ENCODE data around the gene MTARC1.

Gene MTARC1

GRCh38 chr1:220797553-220797952, 10.8 kb downstream of the MTARC1 start:
- H3K9me3 ChIP-seq (replicated peaks; ENCODE audit: insufficient read depth, low read length): no peaks in the 10 kb centered on the region
- H3F3A ChIP-seq (ENCODE audit: insufficient read depth, low read length): no peaks in the 10 kb centered on the region
- no peaks in the 10 kb centered on the region for H3K4me1 ChIP-seq (ENCODE audit: low read length)
- H3K27ac ChIP-seq (ENCODE audit: low read length): no peak overlapping the region
- H3K36me3 ChIP-seq (replicated peaks; ENCODE audit: insufficient read depth, low read length): no peaks in the 10 kb centered on the region
- no peaks in the 10 kb centered on the region for H3K27me3 ChIP-seq (replicated peaks; ENCODE audit: insufficient read depth, low read length)
- DNase-seq: no peak
- no peaks in the 10 kb centered on the region for H3K9me2 ChIP-seq (replicated peaks; ENCODE audit: insufficient read depth, low read length)
- H4K20me1 ChIP-seq (ENCODE audit: insufficient read depth, low read length): no peaks in the 10 kb centered on the region
- no peak overlapping the region for H3K4me2 ChIP-seq (ENCODE audit: low read depth, low read length)
- no peak overlapping the region for H3K9ac ChIP-seq (ENCODE audit: low read length)
- TF ChIP-seq EZH2 (optimal IDR thresholded peaks at IDR 0.05; ENCODE audit: low read depth, low read length) (no peak), CTCF (IDR thresholded peaks at IDR 0.05; ENCODE audit: low read length) (no peak), EZH2phosphoT487 (IDR thresholded peaks at IDR 0.05; ENCODE audit: low read length) (no peak)
- no peak overlapping the region for H2AFZ ChIP-seq (ENCODE audit: low read length)
- H3K4me3 ChIP-seq (ENCODE audit: low read length): no peak overlapping the region
- H3K79me2 ChIP-seq (ENCODE audit: low read length): no peaks in the 10 kb centered on the region

- Histone ChIP-seq H3K9ac (ENCODE audit: low read length) (no peak overlapping the region), H3K79me2 (ENCODE audit: low read length) (no peaks in the 10 kb centered on the region), H3K4me2 (ENCODE audit: low read depth, low read length) (no peak overlapping the region), H3K27ac (ENCODE audit: low read length) (no peak overlapping the region), H3K4me3 (ENCODE audit: low read length) (no peak overlapping the region), H3K36me3 (replicated peaks; ENCODE audit: insufficient read depth, low read length) (no peaks in the 10 kb centered on the region), H3K4me1 (ENCODE audit: low read length) (no peaks in the 10 kb centered on the region), H3K9me3 (replicated peaks; ENCODE audit: insufficient read depth, low read length) (no peaks in the 10 kb centered on the region), H4K20me1 (ENCODE audit: insufficient read depth, low read length) (no peaks in the 10 kb centered on the region), H2AFZ (ENCODE audit: low read length) (no peak overlapping the region), H3K27me3 (replicated peaks; ENCODE audit: insufficient read depth, low read length) (no peaks in the 10 kb centered on the region), H3K9me2 (replicated peaks; ENCODE audit: insufficient read depth, low read length) (no peaks in the 10 kb centered on the region), H3F3A (ENCODE audit: insufficient read depth, low read length) (no peaks in the 10 kb centered on the region)
- no peak for DNase-seq
- TF ChIP-seq CTCF (IDR thresholded peaks at IDR 0.05; ENCODE audit: low read length): no peak
- TF ChIP-seq EZH2phosphoT487 (IDR thresholded peaks at IDR 0.05; ENCODE audit: low read length): no peak
- no peak for TF ChIP-seq EZH2 (optimal IDR thresholded peaks at IDR 0.05; ENCODE audit: low read depth, low read length)
These were observed 11.6 kb downstream of the MTARC1 start for GRCh38 chr1:220798338-220798737.

GRCh38 chr1:220800262-220800661, 13.5 kb downstream of the MTARC1 start:
- no peaks in the 10 kb centered on the region for H3K4me1 ChIP-seq (ENCODE audit: low read length)
- no peak overlapping the region for H3K4me3 ChIP-seq (ENCODE audit: low read length)
- H3K4me2 ChIP-seq (ENCODE audit: low read depth, low read length): no peak overlapping the region
- no peaks in the 10 kb centered on the region for H3K9me3 ChIP-seq (replicated peaks; ENCODE audit: insufficient read depth, low read length)
- no peaks in the 10 kb centered on the region for H3K27me3 ChIP-seq (replicated peaks; ENCODE audit: insufficient read depth, low read length)
- TF ChIP-seq EZH2phosphoT487 (IDR thresholded peaks at IDR 0.05; ENCODE audit: low read length) (no peak), EZH2 (optimal IDR thresholded peaks at IDR 0.05; ENCODE audit: low read depth, low read length) (no peak), CTCF (IDR thresholded peaks at IDR 0.05; ENCODE audit: low read length) (no peak)
- H4K20me1 ChIP-seq (ENCODE audit: insufficient read depth, low read length): no peaks in the 10 kb centered on the region
- no peak overlapping the region for H2AFZ ChIP-seq (ENCODE audit: low read length)
- no peaks in the 10 kb centered on the region for H3K36me3 ChIP-seq (replicated peaks; ENCODE audit: insufficient read depth, low read length)
- no peaks in the 10 kb centered on the region for H3K79me2 ChIP-seq (ENCODE audit: low read length)
- no peak for DNase-seq
- H3K9me2 ChIP-seq (replicated peaks; ENCODE audit: insufficient read depth, low read length): no peaks in the 10 kb centered on the region
- H3K27ac ChIP-seq (ENCODE audit: low read length): no peak overlapping the region
- H3K9ac ChIP-seq (ENCODE audit: low read length): no peak overlapping the region
- no peaks in the 10 kb centered on the region for H3F3A ChIP-seq (ENCODE audit: insufficient read depth, low read length)

Measured in MM.1S (cell line).